Hepatocyte (in vitro differentiated cells): ENCODE measurements around the gene TNK2.

Experiments used
- EZH2 ChIP-seq: fragments of 200-600 bp; sonication (generic); IDR thresholded peaks from 2 replicates; pipeline ENCODE4 v1.6.1; 2016; ENCODE audit warnings: antibody characterized with exemption, mild to moderate bottlenecking, borderline replicate concordance
- TF ChIP-seq, protein P1 (sequence below): fragments of 200-600 bp; sonication (generic); IDR thresholded peaks from 2 replicates; pipeline ENCODE4 v1.5.1; 2016; ENCODE audit warnings: antibody characterized with exemption, mild to moderate bottlenecking; ENCODE audit not compliant: poor library complexity

DNA sequence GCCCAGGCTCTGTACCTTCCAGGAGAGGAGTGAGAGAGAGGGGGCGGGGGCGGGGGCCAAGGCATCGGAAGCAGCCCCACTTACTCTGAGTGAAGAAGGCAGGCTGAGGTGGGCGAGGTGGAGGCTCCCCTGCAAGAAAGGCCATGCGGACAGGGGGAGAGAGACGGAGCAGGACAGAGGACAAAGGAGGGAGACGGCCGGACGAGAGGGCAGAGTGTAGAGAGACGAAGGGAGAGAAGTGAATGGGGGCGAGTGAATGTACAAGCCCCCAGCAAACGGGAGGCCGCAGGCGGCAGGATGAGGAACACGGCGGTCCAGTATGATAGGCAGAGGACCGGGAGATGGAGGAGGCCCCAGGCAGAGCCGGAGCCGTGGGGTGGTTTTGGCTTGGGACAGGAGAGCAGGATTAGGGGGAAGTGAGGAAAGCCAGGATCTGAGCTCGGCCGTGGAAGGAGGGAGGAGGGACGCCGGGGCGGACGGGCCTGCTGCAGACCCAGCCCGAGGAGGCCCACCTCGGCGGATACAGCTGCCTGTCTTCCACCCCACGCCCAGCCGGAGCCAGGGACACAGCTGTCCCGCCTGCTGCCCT, 38.8 kb downstream of the TNK2 start:
- TF ChIP-seq, protein P1, sequence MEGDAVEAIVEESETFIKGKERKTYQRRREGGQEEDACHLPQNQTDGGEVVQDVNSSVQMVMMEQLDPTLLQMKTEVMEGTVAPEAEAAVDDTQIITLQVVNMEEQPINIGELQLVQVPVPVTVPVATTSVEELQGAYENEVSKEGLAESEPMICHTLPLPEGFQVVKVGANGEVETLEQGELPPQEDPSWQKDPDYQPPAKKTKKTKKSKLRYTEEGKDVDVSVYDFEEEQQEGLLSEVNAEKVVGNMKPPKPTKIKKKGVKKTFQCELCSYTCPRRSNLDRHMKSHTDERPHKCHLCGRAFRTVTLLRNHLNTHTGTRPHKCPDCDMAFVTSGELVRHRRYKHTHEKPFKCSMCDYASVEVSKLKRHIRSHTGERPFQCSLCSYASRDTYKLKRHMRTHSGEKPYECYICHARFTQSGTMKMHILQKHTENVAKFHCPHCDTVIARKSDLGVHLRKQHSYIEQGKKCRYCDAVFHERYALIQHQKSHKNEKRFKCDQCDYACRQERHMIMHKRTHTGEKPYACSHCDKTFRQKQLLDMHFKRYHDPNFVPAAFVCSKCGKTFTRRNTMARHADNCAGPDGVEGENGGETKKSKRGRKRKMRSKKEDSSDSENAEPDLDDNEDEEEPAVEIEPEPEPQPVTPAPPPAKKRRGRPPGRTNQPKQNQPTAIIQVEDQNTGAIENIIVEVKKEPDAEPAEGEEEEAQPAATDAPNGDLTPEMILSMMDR = no peak
- TF ChIP-seq EZH2 = no peak
